ENCODE data around the gene NOSTRIN.
"Not testable (repeated sequence)": the region's sequence is repeated elsewhere in the genome, so short reads cannot be mapped to it uniquely, and the experiment has no call there.

The NOSTRIN gene

DNA sequence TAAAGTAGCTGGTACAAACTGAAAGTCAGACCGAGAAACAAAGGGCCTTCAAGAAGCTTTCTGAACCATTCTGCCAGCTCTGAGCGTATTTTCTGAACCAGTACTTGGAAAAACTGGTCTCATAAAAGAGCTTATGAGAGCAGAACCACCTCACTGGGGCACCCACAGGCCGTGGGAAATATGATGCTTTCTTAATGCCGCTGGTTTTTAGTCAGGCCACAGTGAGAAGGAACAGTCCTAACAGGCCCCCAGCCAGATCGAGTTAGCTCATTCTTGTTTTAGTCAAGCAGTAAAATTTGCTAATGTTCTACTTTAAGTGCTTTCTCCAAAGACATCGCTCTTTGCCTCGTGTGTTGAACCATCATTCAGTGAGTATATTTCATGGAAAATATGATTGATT, 12.7 kb upstream of the NOSTRIN start:
- no peak for ATAC-seq
- DNase-seq: no peak

GRCh38 chr2:168790226-168790902, 12.1 kb upstream of the NOSTRIN start:
- DNase-seq (no peak), ATAC-seq (no peak)

GRCh38 chr2:168791140-168791539, 11.3 kb upstream of the NOSTRIN start:
- not testable (repeated sequence) for DNase-seq, ATAC-seq

- ATAC-seq: no peak
- no peak for DNase-seq
Measured at GRCh38 chr2:168793596-168793995, 8.8 kb upstream of the NOSTRIN start.

DNA sequence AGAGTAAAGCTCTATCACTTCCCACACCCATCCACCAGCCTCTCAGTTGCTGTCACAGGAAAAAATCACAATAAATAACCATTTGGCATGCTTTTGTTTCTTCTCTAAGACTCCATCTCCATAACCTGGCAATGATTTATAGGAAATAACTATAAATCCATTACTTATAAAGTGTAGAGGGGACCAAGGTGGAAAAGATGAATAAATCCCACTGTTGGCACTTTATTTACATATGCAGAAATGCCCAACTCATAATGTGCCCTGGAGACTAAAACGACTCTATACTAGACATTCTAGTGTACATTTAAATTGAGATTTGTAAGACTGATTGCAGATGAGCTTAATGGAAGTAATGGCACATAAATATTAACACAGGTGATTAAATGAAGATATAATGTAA, 7.5 kb upstream of the NOSTRIN start:
- DNase-seq (no peak), ATAC-seq (no peak)

- ATAC-seq: no peak
- no peak for DNase-seq
Measured at GRCh38 chr2:168796090-168796577, 6.3 kb upstream of the NOSTRIN start.

- DNase-seq (no peak), ATAC-seq (no peak)
Measured at GRCh38 chr2:168796583-168797285, 5.7 kb upstream of the NOSTRIN start.

DNA sequence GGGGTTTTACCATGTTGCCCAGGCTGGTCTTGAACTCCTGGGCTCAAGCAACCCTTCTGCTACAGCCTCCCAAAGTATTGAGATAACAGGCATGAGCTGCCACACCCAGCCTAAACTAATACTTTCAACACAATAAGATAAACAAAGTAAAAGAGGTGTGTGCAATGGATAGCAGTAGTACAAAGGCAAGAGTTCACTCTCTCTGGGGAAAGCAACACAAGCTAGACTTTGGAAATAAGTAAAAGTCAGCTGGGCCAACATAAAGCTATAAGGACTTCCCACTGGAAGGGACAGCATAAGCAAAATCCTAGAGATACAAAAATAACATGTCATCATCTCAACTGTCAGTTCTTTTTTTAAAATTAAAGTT, 5.2 kb upstream of the NOSTRIN start:
- DNase-seq: no peak
- no peak for ATAC-seq

GRCh38 chr2:168798076-168798887, 4.2 kb upstream of the NOSTRIN start:
- no peak for DNase-seq
- no peak for ATAC-seq

GRCh38 chr2:168798888-168799410, 3.5 kb upstream of the NOSTRIN start:
- DNase-seq (no peak), ATAC-seq (no peak)

DNA sequence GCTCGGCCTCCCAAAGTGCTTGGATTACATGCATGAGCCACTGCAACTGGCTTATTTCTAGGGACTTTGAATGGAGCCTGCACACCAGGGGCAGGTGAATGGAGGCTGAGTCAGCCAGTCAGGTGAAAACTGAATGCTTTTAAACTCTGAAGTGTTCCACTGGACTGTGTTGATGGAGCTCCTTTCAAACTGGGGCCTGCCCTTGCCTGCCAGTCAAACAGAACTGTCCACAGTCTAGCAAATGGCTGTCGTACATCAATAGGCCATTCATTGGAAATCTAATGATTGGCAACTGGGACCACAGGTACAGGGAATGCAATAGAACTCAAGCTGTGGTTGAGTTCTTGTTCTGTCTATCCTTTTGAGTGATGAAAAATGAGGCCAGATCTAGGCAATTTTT, 966 bp upstream of the NOSTRIN start:
- no peak for DNase-seq
- ATAC-seq: no peak

DNA sequence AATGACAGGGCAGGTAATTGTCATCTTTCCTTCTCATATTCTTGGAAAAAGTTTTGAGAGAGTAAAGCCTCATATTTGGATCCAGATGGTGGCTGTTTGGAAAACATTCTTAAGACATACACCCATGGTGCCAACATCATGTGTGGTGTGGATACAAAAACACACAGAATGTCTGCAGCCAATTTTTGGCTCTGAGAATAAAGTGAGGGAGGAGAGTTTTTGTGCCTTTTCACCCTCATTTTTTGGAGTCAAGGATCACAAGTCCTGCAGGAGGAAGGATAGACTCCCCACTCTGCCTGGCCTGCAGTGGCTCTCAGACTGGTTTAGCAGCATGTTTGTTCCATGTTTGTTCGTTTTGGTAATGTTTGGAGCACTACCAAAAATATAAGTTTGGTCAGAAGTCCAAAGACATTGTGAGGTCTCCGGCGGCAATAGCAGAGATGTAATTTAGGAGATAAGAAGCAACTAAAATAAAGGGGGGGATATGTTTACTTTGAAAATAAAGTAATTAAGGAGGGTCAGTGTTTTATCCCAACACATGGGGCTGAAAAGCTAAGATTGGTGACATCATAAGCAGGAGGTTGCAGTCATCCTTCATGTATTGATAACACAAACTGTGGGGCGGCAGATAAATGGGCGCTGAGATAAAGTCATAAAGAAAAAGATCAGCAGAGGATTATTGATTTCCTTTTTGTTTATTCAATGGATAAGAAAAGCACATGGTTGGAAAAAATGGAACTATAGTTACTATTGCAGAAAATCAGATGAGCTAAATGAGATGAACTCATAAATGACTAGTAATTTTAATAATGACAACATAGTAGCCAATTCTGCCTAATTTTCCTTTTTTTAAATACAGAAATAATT, 655 bp downstream of the NOSTRIN start:
- no peak for ATAC-seq
- no peak for DNase-seq

- ATAC-seq: no peak
Measured at GRCh38 chr2:168804214-168804613, 1.8 kb downstream of the NOSTRIN start.

GRCh38 chr2:168805615-168806014, 3.2 kb downstream of the NOSTRIN start:
- ATAC-seq: no peak
- no peak for DNase-seq

More at GRCh38 chr2:168804214-168804613, 1.8 kb downstream of the NOSTRIN start:
- no peak for DNase-seq

DNA sequence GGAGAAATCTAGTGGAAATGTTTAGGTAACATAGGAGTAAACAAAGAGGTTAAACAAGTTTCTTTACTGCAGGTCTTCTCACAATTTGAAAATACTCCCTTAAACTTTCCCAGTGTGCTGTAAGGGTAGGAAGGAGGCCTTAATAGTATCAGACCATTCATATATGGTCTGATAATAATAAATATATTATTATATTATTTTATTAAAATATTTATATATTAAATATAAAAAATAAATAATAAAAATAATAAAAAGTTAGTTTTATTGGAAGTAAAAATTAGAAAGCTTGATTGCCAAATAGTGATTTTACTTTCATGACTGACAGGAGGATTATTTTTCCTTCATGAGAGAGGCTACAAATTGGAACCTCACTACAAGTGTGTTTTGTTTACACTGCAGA, 7.1 kb downstream of the NOSTRIN start:
- DNase-seq (no peak), ATAC-seq (no peak)

GRCh38 chr2:168810235-168810634, 7.8 kb downstream of the NOSTRIN start:
- ATAC-seq (no peak), DNase-seq (no peak)

DNA sequence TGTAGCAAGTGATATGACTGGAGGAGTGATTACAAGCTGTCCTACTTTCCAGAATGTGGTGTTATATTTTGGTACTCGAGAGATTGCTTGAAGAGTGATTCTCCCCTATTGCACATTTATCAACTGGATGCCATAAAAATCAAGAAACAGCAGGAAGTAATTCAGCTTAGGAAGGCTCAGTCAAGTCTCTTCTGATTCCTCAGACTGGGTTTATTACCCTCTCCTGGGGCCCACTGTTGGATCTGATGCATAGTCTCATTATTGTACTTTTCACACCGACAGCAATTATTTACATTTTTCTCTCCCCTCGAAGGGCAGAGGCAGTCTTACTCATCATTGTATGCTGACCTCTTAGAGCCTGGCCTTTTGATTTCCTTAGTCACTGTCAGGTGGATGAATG, 9.3 kb downstream of the NOSTRIN start:
- DNase-seq (no peak), ATAC-seq (no peak)

DNA sequence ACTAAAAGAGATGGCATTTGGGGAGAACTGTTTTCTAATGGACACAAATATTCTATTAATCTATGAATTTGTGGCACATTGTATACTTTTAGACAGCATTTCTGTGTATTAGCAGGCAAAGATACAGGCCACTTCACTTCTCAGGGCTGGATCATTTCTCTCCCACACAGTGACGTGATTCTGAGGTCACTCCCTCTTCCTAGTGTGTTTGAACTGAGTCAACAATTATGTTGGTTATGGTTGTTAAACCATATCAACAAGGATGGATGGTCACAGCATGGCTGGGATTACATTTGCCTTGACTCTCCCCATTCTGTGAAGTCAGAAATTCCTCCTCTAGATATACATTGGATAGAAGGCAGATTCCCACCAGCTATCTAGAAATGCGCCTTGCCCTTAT, 11.6 kb downstream of the NOSTRIN start:
- ATAC-seq: no peak
- no peak for DNase-seq

- no peak for ATAC-seq
Measured at GRCh38 chr2:168814939-168815907, 12.8 kb downstream of the NOSTRIN start.

GRCh38 chr2:168816369-168816768, 13.9 kb downstream of the NOSTRIN start:
- no peak for ATAC-seq
- DNase-seq: no peak

More at GRCh38 chr2:168814939-168815907, 12.8 kb downstream of the NOSTRIN start:
- no peak for DNase-seq
